Mesothelial cell of epicardium (in vitro differentiated cells): ENCODE data around the gene FOXN1. TPM values are rescaled to one million over a fixed set of nuclear protein-coding genes. Genes with fewer than 3 reads are reported as not detected.
A peak's percentile ranks its signal among the peaks of the same experiment; 100 is the strongest.
"Not testable (repeated sequence)": the region's sequence is repeated elsewhere in the genome, so short reads cannot be mapped to it uniquely, and the experiment has no call there.

Source experiments
- DNase-seq, 2 experiments: peaks; one replicate each; pipeline ENCODE4 v3.0.0; 2021; ENCODE audit warnings: low spot score in 2 of 2; ENCODE audit not compliant: unreplicated experiment in 2 of 2
- H3K27ac Mint-ChIP-seq: 2 replicates; pipeline ENCODE4 v1.8.0; 2021; ENCODE audit warnings: mixed read lengths
- H3K27me3 Mint-ChIP-seq: 2 replicates; pipeline ENCODE4 v1.8.0; 2021; ENCODE audit warnings: low read depth, mixed read lengths
- H3K36me3 Mint-ChIP-seq: 2 replicates; pipeline ENCODE4 v1.8.0; 2021; ENCODE audit warnings: mixed read lengths
- H3K4me1 Mint-ChIP-seq: 2 replicates; pipeline ENCODE4 v1.8.0; 2021; ENCODE audit warnings: mixed read lengths
- H3K4me3 Mint-ChIP-seq: 2 replicates; pipeline ENCODE4 v1.8.0; 2021; ENCODE audit warnings: mild to moderate bottlenecking, moderate library complexity, mixed read lengths
- H3K9me3 Mint-ChIP-seq: 2 replicates; pipeline ENCODE4 v1.8.0; 2021; ENCODE audit warnings: mixed read lengths
- CTCF ChIP-seq: fragments of 200-600 bp; sonication (generic); IDR thresholded peaks from one replicate; pipeline ENCODE4 v1.5.0; 2021; ENCODE audit warnings: antibody characterized with exemption; ENCODE audit not compliant: unreplicated experiment
- total RNA-seq: library from RNA; stranded (reverse); gene quantifications from 3 replicates; pipeline ENCODE4 v1.2.1, GENCODE V29; 2021

FOXN1 gene
- total RNA-seq, 1 donor from 2014 or later, result 0.34 TPM

- Mint-ChIP-seq H3K4me3 (no peak overlapping the region), H3K9me3 (no peaks in the 10 kb centered on the region), H3K36me3 (no peaks in the 10 kb centered on the region), H3K4me1 (peaks cover 12% of the 10 kb centered on the region), H3K27me3 (peaks cover 6% of the 10 kb centered on the region), H3K27ac (no peak overlapping the region)
- no peak for DNase-seq
- no peak for TF ChIP-seq CTCF
These were observed 14.5 kb downstream of the FOXN1 start for GRCh38 chr17:28520687-28521086.

GRCh38 chr17:28521311-28522085 is 15.3 kb downstream of the FOXN1 start:
- Mint-ChIP-seq H3K36me3 (no peaks in the 10 kb centered on the region), H3K27ac (no peak overlapping the region), H3K27me3 (peaks cover 6% of the 10 kb centered on the region), H3K4me1 (peaks cover 17% of the 10 kb centered on the region), H3K4me3 (no peak overlapping the region), H3K9me3 (no peaks in the 10 kb centered on the region)
- TF ChIP-seq CTCF, result no peak
- no peak for DNase-seq

- peaks cover 18% of the 10 kb centered on the region for H3K4me1 Mint-ChIP-seq
- not testable (repeated sequence) for H3K36me3 Mint-ChIP-seq, H3K9me3 Mint-ChIP-seq, H3K4me3 Mint-ChIP-seq, DNase-seq, H3K27ac Mint-ChIP-seq, H3K27me3 Mint-ChIP-seq
These were observed 16.1 kb downstream of the FOXN1 start for GRCh38 chr17:28522281-28522680.

- Mint-ChIP-seq H3K4me3 (no peak overlapping the region), H3K27me3 (peaks cover 6% of the 10 kb centered on the region), H3K27ac (no peak overlapping the region), H3K9me3 (no peaks in the 10 kb centered on the region), H3K36me3 (no peaks in the 10 kb centered on the region), H3K4me1 (peaks cover 20% of the 10 kb centered on the region)
- DNase-seq, result no peak
- TF ChIP-seq CTCF, result no peak
These were observed 17.0 kb downstream of the FOXN1 start for GRCh38 chr17:28523186-28523585.

GRCh38 chr17:28523876-28524275 is 17.7 kb downstream of the FOXN1 start:
- Mint-ChIP-seq H3K4me3 (no peak overlapping the region), H3K27me3 (peaks cover 2% of the 10 kb centered on the region), H3K36me3 (no peaks in the 10 kb centered on the region), H3K4me1 (peaks cover 20% of the 10 kb centered on the region), H3K27ac (no peak overlapping the region), H3K9me3 (no peaks in the 10 kb centered on the region)
- no peak for DNase-seq
- TF ChIP-seq CTCF, result no peak

- H3K27me3 Mint-ChIP-seq, result no peaks in the 10 kb centered on the region
- peak overlapping the region; percentile 85 for H3K27ac Mint-ChIP-seq
- TF ChIP-seq CTCF, result no peak
- H3K36me3 Mint-ChIP-seq, result no peaks in the 10 kb centered on the region
- DNase-seq, result no peak
- H3K9me3 Mint-ChIP-seq, result no peaks in the 10 kb centered on the region
- H3K4me3 Mint-ChIP-seq, result no peak overlapping the region
- H3K4me1 Mint-ChIP-seq, result peaks cover 20% of the 10 kb centered on the region
These were observed 18.6 kb downstream of the FOXN1 start for GRCh38 chr17:28524476-28525424.
